RWPE2 (cell line): Measurements from ENCODE around the gene LRRIQ1.
"Not testable (repeated sequence)": the region's sequence is repeated elsewhere in the genome, so short reads cannot be mapped to it uniquely, and the experiment has no call there.

Experiments
- ATAC-seq: fragments of 200-7000 bp; cut with Tn5 transposase; 3 replicates; pipeline ENCODE4 v1.9.1; 2021; ENCODE audit warnings: low read depth
- DNase-seq: peaks from one replicate; pipeline ENCODE4 v3.0.0-alpha.2; 2020; ENCODE audit warnings: low spot score
- H3K27ac ChIP-seq: fragments of 450-650 bp; 2 replicates; pipeline ENCODE4 v1.5.1; 2017; ENCODE audit warnings: mild to moderate bottlenecking; ENCODE audit not compliant: poor library complexity, severe bottlenecking
- H3K27me3 ChIP-seq: fragments of 250-450 bp; sonication (Bioruptor Pico); 2 replicates; pipeline ENCODE4 v1.5.1; 2021; ENCODE audit warnings: mild to moderate bottlenecking, moderate library complexity; ENCODE audit not compliant: insufficient read depth, poor library complexity, severe bottlenecking
- H3K36me3 ChIP-seq: fragments of 250-450 bp; sonication (Bioruptor Pico); 2 replicates; pipeline ENCODE4 v1.5.1; 2020; ENCODE audit warnings: low read depth, mild to moderate bottlenecking, moderate library complexity
- H3K4me1 ChIP-seq: fragments of 250-450 bp; sonication (Bioruptor Pico); 2 replicates; pipeline ENCODE4 v1.5.1; 2021; ENCODE audit warnings: mild to moderate bottlenecking, moderate library complexity; ENCODE audit not compliant: insufficient read depth, poor library complexity, severe bottlenecking
- H3K4me3 ChIP-seq: fragments of 250-450 bp; sonication (Bioruptor Pico); 2 replicates; pipeline ENCODE4 v1.5.1; 2021; ENCODE audit warnings: mild to moderate bottlenecking, moderate library complexity; ENCODE audit not compliant: severe bottlenecking
- H3K9me3 ChIP-seq: fragments of 250-450 bp; sonication (Bioruptor Pico); 2 replicates; pipeline ENCODE4 v1.5.1; 2021; ENCODE audit warnings: mild to moderate bottlenecking, moderate library complexity; ENCODE audit not compliant: severe bottlenecking
- CTCF ChIP-seq: fragments of 450-650 bp; IDR thresholded peaks from one replicate; pipeline ENCODE4 v1.5.1; 2017; ENCODE audit warnings: mild to moderate bottlenecking, moderate library complexity; ENCODE audit not compliant: poor library complexity, severe bottlenecking

The LRRIQ1 gene

DNA sequence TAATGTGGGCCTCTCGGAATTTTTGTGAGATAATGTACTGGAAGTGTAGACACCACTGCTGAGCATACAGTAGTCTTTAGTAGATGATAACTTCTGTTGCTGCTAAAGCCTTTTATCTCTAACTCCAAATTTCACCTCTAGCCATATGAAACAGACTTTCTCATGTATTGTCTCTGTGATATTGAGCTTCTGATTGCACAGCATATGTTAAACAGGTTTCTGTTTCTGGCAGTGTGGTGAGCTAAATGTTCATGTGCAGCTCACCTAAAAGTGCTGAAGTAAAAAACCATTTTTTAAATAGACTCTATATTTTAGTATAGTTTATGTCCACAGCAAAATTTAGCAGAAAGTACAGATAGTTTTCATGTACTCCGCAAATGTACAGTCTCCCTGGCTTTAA is 154.6 kb downstream of the LRRIQ1 start:
- Histone ChIP-seq H3K9me3 (no peaks in the 10 kb centered on the region), H3K4me3 (no peak overlapping the region), H3K36me3 (no peaks in the 10 kb centered on the region), H3K4me1 (no peaks in the 10 kb centered on the region), H3K27me3 (no peaks in the 10 kb centered on the region), H3K27ac (no peak overlapping the region)
- no peak for ATAC-seq
- no peak for DNase-seq
- no peak for TF ChIP-seq CTCF

GRCh38 chr12:85203809-85204208 is 167.7 kb downstream of the LRRIQ1 start:
- not testable (repeated sequence) for DNase-seq, H3K27ac ChIP-seq, H3K36me3 ChIP-seq, H3K9me3 ChIP-seq, ATAC-seq, H3K4me3 ChIP-seq, H3K4me1 ChIP-seq, H3K27me3 ChIP-seq

DNA sequence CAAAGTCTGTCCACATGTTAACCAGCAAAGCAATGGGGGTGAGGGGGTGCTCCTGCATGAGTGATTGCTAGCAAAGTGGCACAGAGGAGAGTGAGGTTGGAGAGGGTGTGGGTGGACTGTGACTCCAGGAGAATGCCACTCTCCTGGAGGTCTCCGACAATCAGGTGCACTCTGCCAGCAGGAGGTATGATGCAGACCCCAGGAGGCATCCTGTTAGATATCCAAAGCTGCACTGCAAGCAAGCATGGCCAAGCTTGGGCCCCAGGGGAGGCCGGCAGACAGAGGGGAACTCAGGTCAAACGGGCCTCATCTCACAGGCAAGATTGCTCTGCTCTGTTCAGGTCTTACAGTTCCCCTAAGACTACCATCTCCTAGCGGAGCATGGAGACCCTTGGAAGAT is 170.4 kb downstream of the LRRIQ1 start:
- no peak for DNase-seq
- no peak for TF ChIP-seq CTCF
- Histone ChIP-seq H3K27ac (no peak overlapping the region), H3K4me3 (no peak overlapping the region), H3K4me1 (no peaks in the 10 kb centered on the region), H3K27me3 (peaks cover 6% of the 10 kb centered on the region), H3K36me3 (no peaks in the 10 kb centered on the region), H3K9me3 (no peaks in the 10 kb centered on the region)
- ATAC-seq, result no peak

DNA sequence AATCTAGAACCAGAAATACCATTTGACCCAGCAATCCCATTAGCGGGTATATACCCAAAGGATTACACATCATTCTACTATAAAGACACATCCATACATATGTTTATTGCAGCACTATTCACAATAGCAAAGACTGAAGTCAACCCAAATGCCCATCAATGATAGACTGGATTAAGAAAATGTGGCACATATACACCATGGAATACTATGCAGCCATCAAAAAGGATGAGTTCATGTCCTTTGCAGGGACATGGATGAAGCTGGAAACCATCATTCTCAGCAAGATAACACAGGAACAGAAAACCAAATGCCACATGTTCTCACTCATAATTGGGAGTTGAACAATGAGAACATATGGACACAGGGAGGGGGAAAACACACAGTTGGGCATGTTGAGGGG is 188.2 kb downstream of the LRRIQ1 start:
- not testable (repeated sequence) for H3K9me3 ChIP-seq, ATAC-seq, DNase-seq, H3K27ac ChIP-seq, H3K4me3 ChIP-seq, H3K4me1 ChIP-seq, H3K27me3 ChIP-seq, H3K36me3 ChIP-seq

DNA sequence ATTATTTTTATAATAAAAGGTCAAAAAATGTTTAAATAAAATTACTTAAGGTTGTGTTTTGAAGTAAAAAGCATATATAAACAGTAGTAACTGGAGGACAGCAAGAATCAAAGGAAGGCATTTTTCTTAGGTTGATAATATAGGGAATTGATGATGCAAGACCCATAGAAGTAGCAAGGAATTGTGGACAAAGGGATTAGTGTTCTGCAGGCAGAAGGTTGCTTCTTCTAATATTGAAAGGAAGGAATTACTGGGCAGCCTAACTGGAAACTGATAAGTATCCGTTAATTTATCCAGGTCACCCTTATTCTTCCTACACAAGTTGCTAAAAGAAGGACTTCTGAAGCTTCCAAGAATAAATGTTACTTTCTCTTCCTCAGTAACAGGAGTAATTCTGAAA is 189.3 kb downstream of the LRRIQ1 start:
- Histone ChIP-seq H3K36me3 (no peaks in the 10 kb centered on the region), H3K27ac (no peak overlapping the region), H3K9me3 (peaks cover 2% of the 10 kb centered on the region), H3K27me3 (no peaks in the 10 kb centered on the region), H3K4me3 (no peak overlapping the region), H3K4me1 (no peaks in the 10 kb centered on the region)
- DNase-seq (no peak), ATAC-seq (no peak)
- TF ChIP-seq CTCF, result no peak

GRCh38 chr12:85237327-85237726 is 201.2 kb downstream of the LRRIQ1 start:
- H3K4me3 ChIP-seq, result no peak overlapping the region
- ATAC-seq, result peak; percentile 53; the same call in 2 of the 3 replicates
- no peak overlapping the region for H3K27ac ChIP-seq
- no peak for DNase-seq
- no peaks in the 10 kb centered on the region for H3K4me1 ChIP-seq
- H3K36me3 ChIP-seq, result no peaks in the 10 kb centered on the region
- no peak for TF ChIP-seq CTCF
- no peaks in the 10 kb centered on the region for H3K27me3 ChIP-seq
- H3K9me3 ChIP-seq, result no peaks in the 10 kb centered on the region
